CD4-positive, alpha-beta T cell treated with Interferon alpha-2 for 1 hour (primary cell): Measurements from ENCODE around the gene CEP164.
"Not testable (repeated sequence)": the region's sequence is repeated elsewhere in the genome, so short reads cannot be mapped to it uniquely, and the experiment has no call there.

Experiments used
- DNase-seq, 2 donors: peaks; one replicate each; pipeline ENCODE4 v3.0.0-alpha.2; 2020 to 2022

CEP164 gene

DNA sequence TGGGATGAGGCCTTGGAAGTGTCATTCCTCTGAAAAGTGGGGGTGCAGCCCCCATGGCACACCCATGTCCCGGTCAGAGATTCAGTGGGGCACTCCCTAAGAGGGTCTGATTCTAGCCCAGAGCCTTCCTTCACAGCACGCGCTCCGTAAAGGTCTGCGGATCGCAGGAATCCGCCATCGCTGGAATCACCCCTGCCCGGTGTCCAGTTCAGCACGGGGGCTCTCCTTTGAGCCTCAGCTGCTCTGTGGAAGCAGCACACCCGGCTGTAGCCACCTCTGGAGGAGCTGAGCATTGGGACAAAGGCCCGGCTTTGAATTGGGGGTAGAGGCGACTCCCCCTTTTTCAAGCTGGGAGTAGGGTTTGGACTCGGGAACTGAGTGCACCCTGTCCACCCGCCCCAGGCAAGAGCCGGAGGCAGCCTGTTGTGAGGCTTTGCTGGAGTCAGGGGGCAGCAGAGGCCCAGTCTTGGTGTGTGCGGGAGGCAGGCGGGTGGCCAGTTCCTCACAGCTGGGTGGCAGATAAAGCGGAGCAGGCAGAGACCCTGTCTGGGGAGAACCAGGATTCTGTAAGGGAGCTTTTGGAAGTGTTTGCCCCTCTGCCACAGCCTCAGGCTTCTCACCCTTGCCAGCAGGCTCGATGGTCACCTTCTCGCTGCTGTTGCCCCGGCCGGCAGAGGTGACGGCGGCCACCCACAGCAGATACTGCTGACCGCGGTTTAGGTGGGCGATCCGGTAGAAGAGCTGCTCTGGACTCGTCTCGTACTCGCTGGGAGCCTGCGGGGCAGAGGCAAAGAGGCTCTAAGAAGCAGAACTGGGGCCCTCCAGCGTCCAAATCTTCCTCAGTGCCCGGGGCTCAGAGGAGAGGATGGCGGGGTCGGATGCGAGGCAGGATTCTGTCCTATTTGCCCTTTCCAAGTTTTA lies 115.9 kb downstream of the CEP164 start:
- no peak for DNase-seq

DNA sequence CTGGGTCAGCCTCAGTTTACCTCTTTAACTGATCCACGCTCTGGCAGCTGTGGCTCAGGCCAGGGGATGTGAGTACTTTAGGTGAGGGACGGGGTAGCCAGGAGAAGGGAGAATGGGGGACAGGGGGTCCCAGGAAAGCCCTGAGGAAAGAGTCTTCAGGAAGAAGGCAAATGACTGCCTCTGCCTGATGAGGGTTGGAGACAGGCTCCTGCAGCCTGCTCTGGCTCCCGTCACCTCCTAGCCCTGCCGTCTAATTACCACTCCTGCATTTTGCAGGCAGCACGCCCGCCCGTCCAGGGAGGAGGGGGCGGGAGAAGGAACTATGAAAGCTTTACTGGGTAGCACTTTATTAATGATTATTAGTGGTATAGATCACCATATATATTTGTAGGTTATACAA lies 116.6 kb downstream of the CEP164 start:
- DNase-seq = no peak

DNA sequence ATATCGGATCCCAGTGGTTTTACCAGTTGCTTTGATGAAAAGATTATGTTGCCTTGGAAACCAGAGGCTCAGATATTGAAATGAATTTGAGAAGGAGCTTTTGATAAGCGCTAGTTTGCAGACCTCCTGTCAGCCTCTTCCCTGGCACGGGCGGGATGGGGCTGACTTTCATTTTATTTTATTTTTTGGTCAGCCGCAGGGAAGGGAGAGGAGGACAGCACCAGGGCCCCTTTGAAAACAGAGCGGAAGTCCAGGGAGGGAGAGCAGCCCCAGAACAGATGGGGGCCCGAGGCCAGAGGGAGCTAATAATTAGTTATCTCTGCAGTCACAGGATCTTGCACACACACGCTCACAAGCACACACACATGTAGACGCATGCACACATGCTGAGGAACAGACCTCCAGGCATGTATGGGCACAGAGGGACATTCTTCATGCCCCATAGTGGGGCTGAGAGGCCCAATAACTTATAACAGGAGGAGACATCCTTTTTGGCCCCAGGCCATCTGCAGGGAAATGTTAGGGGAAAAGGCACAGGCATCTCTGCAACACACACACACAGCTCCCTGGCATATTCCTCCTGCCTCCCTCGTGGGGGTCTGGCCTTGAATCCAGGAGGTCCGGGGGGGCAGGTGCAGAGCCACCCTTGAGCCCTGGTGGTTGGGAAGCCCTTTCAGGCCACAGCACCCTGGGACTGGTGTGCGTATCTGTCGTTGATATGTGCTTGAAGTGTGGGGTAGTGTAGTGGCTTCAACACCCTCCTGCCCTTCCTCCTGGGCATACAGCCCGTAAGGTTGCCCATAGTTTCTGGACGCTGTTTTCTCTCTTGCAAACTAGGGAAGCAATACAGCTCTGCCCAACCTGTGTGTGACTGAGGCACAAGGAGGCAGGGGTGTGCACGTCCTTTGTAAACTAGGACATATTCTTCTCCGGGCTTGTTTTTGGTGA lies 117.3 kb downstream of the CEP164 start:
- DNase-seq = no peak

DNA sequence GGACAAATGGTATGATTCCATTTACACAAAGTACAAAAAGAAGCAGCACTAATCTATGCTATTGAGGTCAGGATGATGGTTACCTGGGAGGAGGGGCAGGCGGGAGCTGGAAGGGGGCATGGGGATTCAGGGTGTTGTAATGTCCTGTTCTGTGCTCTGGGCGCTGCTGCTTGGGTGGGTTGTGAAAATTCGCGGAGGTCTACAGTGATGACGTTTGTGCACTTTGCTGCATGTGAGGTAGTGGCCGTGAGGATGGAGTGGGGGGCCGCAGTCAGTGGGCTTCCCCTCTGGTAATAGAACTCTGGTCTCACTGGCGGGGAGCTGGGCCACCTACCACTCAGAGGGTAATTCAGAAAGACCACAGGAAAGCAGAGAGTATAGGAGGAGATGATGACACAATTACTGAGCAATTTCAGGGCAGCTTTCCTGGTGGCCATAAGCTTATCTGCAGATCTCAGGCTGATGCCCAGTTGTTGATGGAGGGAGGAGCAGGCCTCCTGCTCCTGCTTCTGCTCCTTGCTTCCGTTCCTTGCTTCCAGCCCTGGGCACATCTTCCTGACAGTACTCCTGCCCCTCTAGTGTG lies 121.5 kb downstream of the CEP164 start:
- no peak for DNase-seq

DNA sequence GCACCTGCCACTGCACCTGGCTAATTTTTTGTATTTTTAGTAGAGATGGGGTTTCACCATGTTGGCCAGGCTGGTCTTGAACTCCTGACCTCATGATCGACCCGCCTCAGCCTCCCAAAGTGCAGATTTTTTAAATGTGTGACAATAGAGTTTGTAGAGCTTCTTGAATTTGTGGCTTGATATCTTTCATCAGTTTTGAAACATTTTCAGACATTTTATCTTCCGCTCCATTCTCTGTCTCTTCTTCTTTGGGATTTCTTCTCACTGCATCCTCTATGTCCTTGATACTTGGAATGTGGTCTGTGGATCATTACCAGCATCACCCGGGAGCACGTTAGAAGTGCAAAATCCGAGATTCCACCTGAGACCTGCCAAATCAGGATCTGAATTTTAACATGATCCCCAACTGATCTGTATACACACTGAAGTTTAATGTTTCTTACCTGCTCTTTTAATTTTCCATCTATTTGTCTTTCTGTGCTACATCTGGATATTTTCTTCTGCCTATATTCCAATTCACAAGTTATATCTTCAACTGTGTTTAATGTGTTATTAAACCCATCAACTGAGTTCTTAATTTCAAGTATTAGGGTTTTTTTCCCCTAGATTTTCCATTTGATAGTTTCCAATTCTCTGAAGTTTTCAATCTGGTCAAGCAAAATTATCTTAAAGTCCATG lies 126.4 kb downstream of the CEP164 start:
- DNase-seq = no peak

DNA sequence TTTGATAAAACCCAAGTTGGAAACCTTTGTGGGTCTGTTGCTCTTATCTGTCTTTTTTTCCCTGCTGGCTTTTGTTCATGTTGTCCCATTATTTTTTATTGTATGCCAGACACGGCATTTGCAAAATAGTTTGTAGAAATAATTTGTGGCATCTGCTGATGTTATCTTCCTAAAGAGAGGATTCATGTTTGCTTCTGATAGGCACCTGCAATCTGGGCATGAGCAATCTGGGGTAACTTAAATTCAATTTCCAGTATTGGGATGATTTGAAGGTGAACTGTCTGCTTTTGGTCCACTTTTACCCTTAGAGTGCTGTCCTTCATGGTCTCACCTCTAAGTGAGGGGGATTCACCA lies 126.9 kb downstream of the CEP164 start:
- no peak for DNase-seq

DNA sequence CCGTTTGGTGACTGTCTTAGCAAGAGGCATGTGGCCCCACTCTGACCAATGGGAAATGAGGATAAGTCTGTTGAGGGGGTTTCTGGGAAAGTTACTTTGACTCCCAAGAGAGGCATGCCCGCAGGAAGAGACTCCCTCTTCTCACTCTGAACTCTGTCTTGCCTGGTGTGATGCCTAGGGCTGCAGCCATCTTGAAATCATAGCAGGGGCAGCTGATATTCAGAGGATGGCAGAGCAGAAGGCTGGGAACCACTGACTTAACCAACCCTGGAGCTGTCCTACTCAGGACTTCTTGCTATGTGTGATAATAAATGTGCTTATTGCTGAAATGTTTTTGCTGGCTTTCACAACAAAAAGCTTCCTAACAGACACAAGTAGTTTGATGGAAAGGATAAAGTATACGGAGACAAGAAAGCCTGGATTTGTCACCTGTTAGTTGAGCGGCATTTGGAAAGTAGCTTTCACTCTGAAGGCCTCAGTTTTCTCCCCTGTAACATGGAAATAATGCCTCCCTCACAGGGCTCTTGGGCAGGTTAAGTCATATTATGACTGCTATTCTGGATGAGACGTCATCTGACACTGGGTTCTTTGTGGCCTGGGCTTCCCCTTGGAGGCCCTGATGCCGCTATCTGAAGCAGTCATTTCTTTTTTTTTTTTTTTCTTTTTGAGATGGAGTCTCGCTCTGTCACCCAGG lies 128.5 kb downstream of the CEP164 start:
- DNase-seq = no peak

DNA sequence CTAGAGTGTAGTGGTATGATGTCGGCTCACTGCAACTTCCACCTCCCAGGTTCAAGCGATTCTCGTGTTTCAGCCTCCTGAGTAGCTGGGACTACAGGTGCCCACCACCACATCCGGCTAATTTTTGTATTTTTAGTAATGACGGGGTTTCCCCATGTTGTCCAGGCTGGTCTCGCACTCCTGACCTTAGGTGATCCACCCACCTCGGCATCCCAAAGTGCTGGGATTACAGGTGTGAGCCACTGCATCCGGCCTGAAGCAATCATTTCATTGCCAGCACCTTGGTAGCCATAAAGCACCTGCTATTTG lies 129.0 kb downstream of the CEP164 start:
- DNase-seq = not testable (repeated sequence)

DNA sequence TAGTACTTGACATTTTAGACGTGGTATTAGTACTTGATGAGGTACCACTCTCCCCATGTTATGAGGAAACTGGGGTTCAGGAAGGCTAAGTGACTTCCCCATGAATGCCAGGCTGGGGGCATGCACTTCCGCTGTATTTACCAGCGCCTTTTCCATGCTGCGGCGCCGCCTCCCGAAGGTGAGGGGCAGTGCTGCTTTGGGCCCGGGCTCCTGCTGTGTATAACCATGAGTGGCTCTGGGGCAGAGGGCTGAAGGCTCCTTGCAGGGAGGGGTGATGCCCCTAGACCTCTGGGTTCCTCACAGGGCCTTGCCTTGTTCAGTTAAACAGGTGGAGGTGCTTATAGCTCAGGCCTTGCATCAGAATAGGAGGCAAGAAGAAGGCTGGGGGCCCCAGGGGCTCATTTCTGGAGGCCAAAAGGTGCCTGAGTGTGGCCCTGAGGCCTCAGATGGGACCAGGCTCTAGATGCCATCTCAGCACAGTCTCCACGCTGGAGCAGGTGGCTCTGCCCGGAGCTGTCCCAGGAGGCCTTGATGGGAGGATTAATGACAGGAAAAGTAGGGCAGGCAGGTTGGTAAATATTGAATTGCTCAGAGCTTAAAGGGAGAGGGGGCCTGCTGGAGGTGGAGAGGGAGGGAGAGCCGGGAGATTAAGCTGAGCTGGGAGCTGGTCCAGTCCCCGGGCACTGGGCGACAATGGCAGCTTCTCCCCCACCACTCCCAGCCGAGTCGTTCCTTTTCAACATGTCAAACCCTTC lies 129.6 kb downstream of the CEP164 start:
- DNase-seq = no peak

DNA sequence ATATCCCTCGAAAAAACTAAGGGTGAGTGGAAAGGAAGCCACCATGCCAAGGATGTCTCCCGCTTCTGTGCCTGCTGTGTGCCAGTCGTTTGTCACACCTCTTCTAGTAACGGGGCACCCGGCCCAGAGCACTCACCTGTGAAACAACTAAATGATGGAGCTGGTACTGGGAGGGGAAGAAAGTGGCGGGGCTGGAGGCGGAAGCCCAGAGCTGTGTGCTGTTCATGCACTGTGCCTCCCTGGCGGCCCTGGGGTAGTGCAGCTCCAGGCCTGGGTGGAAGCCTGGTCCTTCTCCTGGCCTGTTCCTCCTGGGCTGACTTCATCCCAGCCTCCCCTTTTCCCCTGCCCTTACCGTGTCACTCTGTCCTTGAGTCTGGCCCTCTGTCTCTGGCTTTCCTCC lies 130.2 kb downstream of the CEP164 start:
- no peak for DNase-seq

DNA sequence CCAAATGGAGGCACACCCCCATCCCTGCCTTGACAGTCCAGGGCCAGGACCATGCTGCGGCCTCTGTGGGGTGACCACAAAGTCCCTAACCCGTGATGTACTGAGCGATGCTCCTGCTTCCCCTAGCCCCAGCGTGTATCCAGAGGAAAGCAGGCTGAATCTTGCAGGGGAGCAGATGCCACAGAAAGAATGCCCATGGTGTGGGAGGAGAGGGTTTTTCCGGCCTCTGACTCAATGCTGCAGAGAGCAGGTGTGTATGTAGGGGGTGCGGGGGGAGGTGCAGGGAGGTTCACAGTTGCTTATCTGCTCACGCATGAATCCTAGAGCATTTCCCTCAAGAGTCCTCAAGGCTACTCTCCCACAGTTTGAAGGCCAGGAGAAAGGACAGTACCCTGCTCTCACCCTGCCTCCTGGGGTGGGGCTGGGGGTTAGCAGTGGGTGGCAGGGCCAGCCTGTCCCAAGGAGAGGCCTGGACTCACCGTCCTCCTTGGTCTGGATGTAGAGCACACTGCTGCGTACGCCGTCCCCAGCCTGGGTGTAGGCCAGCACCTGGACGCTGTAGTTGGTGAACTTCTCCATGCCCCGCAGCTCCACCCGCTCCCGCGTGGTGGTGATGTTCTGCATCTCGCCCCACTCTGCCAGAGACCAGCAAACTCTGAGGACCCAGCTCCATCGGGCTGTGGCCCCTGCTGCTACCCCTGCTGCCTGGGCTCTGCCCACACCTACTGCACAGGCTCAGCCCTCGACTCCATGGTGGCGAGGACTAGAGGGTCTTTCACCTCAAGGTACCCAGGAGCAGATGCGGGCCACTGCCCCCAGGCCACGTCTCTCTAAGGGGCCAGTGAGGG lies 130.8 kb downstream of the CEP164 start:
- no peak for DNase-seq

DNA sequence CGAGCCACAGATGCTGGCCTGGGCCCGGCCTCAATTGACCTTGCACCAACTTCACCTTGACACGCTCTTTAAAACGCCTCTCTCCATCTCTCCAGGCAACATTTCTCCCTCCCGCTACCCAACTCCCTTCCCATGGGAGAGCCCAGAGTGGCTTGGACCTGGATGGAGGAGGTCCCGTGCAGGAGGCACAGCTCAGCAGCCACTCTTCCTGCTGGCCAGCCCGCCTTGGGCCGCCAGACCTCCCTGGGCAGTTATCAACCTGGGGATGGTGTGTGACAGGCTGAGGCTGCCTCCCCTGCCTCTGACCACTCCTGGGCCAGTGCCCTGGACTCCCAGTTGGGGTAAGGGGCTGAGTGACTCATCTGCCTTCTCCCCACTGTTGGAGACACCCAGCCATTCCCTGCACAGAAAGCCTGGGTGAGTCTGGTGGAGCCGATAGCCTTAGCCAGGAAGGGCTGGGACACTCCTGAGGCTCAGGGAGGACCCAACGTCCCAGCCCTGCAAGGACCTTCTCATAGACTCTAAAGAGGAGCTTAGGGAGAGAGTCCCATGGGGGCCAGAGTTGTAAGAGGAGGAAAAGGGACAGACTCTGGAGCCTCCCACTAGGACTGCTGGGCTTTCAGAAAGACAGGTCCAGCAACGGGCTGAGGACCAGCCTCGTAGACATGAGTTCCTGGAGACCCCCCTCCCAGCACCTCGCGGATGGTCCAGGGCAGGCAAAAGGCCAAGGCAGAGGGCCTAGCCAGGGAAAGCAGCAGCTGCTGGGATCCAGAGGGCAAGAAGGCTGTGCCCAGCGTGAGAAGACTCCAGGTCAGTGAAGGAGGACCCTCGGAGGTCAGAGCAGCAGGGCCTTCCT lies 131.7 kb downstream of the CEP164 start:
- no peak for DNase-seq

DNA sequence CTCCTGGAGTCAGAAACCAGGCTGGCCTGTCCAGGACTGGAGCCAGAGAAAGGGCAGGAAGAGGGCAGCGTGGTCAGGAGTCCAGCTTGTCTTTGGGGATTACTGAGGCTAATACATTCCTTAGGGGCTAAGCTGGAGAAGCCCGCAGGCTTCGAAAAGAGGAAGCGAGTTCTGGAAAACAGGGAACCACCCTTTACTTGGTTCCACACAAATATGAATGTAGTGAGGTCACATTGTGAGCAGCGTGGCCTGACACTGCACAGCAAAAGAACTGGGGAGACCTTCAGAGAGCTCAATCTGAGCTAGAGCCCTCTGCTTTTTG lies 132.3 kb downstream of the CEP164 start:
- no peak for DNase-seq

DNA sequence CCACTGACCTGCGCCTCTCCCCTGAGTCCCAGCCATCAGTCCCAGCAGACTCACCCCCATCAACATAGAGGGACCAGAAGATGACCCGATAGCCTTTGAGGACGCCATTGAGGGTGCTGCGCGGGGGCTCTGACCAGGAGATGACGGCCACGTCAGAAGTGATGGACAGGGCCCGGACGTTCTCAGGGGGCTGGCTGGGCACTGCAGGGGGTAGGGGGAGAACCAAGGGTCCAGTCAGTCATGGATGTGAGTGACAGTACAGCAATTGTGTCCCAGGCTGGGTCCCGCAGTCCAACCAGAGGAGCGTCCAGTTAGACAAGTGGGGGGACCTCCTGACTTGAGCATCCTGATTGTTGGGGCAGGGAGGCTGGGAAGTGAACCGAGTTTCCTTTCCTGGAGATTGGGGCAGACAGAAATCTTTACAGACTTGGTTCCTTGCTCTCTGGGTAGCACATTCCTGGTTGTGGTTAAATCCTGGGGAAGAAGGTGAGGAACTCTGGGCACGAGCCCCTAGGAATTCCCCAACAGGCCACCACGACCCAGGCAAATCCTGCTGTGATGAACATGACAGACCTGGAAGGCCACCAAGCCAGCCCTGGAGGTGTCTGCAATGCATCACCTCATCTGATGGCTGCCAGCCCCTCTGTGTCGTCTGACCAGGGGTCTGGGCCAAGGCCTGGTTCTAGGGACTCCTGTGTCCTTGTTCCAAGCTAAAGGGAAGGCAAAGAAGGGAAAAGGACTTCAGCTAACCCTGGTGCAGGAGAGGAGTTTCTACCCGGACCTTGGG lies 133.9 kb downstream of the CEP164 start:
- DNase-seq = no peak

DNA sequence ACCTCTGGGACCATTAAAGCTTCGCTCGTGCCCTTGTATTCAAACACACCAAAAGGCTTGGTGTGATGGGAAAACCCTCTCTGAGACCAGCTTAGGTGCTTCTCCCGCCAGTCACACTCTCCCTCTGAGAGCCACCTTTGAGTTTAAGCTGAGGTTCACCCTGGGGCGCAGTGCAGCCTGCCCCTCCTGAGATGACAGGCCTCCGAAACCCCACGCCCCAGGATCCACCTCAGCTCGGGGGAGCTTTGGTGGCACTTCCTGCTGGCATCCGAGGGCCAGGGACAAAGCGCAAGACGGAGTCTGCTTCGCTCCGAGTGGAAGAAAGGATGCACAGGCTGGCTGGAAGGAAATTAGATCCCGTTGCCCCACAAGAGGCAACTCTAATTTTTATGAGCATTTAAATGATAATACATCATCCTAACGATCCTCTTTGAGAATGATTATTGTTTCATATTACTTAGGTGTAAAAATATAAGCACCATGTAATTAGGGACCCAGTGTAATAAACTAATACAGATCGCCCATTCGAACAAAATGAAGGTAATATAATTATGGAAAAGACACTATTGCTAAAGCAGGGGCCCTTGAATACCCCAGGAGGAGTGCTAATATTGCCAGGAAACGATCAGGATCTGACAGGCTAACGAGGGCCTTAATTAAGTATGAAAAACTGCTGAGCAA lies 134.7 kb downstream of the CEP164 start:
- DNase-seq = no peak

DNA sequence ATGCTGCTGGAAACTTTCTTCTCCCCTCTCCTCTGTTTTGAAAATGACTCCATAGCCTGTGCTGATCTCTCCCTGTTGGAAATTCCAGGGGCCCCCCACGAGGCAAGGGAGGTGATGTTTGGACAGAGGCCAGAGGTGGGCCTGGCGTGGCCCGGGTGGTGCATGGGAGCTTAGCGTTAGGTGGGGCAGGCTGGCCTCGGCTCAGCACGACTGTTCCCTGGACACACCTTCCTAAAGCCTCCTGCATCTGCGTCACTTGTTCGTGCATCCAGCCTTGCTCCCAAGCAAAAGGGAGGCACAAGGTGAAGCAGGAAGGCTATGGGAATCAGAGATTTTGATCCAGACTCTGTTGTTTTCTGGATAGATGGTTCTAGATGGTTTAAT lies 135.2 kb downstream of the CEP164 start:
- no peak for DNase-seq
